Right hindlimb (tissue), 1 donor: ENCODE data around the gene KLC3.

Experiments
- DNase-seq: peaks from one replicate; pipeline ENCODE4 v3.0.0-alpha.2; 2018

KLC3 gene

GRCh38 chr19:45380107-45380506 is 39.6 kb downstream of the KLC3 start:
- no peak for DNase-seq

DNA sequence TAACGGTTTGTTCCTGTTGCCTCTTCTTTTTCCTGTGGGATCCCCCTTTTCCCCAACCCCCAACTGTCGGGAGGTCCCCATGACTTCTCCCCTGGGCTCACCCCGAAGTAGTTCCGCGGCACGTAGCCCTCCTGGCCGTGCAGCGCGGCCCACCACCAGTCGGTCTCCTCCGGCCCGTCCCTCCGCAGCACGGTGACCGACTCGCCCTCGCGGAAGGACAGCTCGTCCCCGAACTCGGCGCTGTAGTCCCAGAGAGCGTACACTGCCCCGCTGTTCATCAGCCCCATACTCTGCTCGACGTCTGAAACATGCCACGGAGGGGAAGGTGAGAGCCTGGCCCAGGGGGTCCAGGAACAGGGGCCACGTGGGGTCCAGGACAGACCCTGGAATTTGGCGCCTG is 41.9 kb downstream of the KLC3 start:
- no peak for DNase-seq

DNA sequence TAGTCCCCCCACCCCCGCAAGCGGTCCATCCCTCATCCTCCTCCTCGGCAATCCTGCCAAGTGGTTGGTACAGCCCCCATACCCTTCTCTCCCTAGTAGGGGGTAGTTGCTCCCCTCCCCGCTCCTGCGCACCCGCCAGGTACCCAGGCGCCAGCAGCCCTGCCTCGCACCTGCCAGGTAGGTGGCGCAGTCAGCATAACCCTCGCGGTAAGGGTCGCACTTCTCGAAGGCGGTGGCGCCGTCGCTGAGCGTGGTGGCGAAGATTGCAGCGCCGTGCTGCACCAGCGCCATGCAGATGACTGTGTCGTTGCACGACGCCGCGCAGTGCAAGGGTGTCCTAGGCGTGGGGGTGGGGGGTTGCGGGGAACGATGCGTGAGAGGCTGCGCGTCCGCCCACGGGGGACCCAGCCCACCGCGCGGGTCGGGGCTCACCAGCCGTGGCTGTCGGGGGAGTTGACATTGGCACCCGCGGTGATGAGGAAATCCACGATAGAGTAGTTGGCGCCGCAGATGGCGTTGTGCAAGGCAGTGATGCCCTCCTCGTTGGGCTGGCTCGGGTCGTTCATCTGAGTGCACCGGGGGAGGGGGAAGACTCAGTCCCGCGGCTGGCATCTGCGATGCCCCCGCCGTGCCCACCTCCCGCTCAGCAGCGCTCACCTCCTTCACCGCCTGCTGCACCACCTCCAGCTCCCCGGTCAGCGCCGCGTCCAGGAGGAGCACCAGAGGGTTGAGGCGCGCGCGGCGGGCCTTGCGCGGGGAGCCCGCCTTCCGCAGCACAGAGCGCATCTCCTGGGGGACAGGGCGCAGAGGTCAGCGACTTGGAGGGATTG is 45.1 kb downstream of the KLC3 start:
- no peak for DNase-seq

DNA sequence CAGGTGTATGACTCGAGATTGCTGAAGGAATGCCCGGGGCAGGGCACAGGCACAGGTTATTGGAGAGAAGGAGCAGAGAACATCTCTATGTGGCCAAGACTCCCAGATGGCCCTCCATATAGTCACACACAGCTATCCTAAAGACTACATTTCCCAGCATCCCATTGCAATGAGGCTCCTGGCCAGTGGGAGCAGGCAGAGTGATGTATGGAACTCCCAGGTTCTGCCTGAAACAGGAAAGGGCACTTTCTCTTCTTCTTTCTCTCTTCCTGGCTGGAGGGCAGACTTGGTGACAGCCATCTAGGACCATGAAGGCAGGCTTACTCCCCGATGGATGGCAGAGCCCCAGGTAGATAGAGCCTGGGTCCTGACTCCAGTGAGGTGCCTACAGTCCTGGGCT is 50.8 kb downstream of the KLC3 start:
- DNase-seq: no peak

- DNase-seq: no peak
These were observed 51.5 kb downstream of the KLC3 start for GRCh38 chr19:45391871-45392665.

DNA sequence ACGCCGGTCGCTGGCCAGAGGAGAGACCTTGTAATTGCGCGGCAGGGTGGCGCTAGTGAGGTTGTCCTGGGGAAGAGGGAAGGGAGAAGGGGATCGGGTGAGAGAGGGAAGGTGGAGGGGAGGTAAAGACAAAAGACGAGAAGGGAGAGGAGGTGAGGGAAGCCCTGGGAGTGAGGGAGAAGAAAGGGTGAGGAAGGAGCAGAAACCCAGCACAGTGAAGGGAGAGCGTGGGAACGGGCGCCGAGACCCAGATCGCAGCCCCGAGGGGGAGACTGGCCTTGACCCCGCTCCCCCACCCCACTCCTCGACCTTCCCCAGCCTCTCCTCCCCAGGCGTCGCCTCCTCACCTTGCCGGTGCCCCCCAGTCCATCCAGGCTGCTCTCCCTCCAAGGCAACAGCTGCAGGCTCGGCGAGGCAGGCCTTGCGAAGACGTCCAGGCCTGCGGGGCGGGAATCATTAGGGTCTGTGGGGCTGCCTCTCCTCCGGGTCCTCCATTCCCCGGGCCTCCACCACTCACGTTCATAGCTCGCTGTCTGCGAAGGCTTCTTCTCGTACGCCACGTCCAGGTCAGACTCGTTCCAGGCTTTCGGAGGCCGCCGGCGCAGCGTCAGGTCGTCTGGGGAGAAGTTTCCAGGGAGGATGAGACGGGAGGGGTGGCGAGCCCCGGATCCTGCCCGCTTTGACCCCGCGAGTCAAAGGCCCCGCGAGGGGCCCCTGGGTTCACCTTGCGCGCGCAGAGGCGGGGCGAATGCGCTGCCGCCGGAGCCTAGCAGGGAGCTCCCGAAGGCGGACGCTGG is 55.5 kb downstream of the KLC3 start:
- no peak for DNase-seq

GRCh38 chr19:45400192-45400591 is 59.6 kb downstream of the KLC3 start:
- no peak for DNase-seq
